ENCODE measurements around the gene CTNNA3. TPM values are rescaled to one million over a fixed set of nuclear protein-coding genes. Genes with fewer than 3 reads are reported as not detected.

The CTNNA3 gene
- total RNA-seq, 1 experiment from 2014 or later: 0.85 TPM

GRCh38 chr10:66844176-66844942 lies 851.6 kb downstream of the CTNNA3 start:
- no peak overlapping the region for H3K4me3 ChIP-seq (ENCODE audit: low read depth in 2 of 2, low read length in 2 of 2)
- no TSS peak for BruUV-seq (replicated peaks)
- POLR2A ChIA-PET: no interaction called here

GRCh38 chr10:66843396-66843795 lies 852.6 kb downstream of the CTNNA3 start:
- H3K4me1 ChIP-seq (ENCODE audit: control insufficient read depth, insufficient read depth, low read length): no peaks in the 10 kb centered on the region
- ChIA-PET CTCF (no interaction called here), POLR2A (no interaction called here)
- intact Hi-C loops (cut with micrococcal nuclease; ENCODE audit: unreplicated experiment): no loop called here
- ATAC-seq (no peak), DNase-seq (ENCODE audit: low read depth, low spot score) (no peak)
- no peak overlapping the region for H3K4me3 ChIP-seq (ENCODE audit: low read depth in 2 of 2, low read length in 2 of 2)
- H3K9me3 ChIP-seq (ENCODE audit: control insufficient read depth, insufficient read depth, low read depth, low read length): no peaks in the 10 kb centered on the region
- H3K27me3 ChIP-seq (ENCODE audit: control insufficient read depth, insufficient read depth, low read length): no peaks in the 10 kb centered on the region
- TF ChIP-seq REST (IDR thresholded peaks at IDR 0.05; ENCODE audit: insufficient read depth in 1 of 2, low read depth in 2 of 2, low read length in 1 of 2): no peak
- TF ChIP-seq CTCF (IDR thresholded peaks at IDR 0.05): no peak
- TF ChIP-seq POLR2AphosphoS5 (IDR thresholded peaks at IDR 0.05; ENCODE audit: low read depth, low read length): no peak
- no peak for TF ChIP-seq SIN3A (IDR thresholded peaks at IDR 0.05; ENCODE audit: borderline replicate concordance, insufficient read depth, low read depth, low read length)
- TF ChIP-seq TCF7L2 (IDR thresholded peaks at IDR 0.05; ENCODE audit: low read depth, low read length): no peak
- BruUV-seq (replicated peaks): no TSS peak
- H3K27ac ChIP-seq (ENCODE audit: low read length): no peak overlapping the region
- H3K36me3 ChIP-seq (ENCODE audit: control insufficient read depth, insufficient read depth, low read length): no peaks in the 10 kb centered on the region
- in situ Hi-C loops (cut with HindIII; ENCODE audit: low pct_unique_long_range_greater_than_20kb, low sequenced_read_pairs): no loop called here

More at GRCh38 chr10:66844176-66844942, 851.6 kb downstream of the CTNNA3 start:
- intact Hi-C loops (cut with micrococcal nuclease; ENCODE audit: unreplicated experiment): no loop called here
- Histone ChIP-seq H3K4me1 (ENCODE audit: control insufficient read depth, insufficient read depth, low read length) (no peaks in the 10 kb centered on the region), H3K27ac (ENCODE audit: low read length) (no peak overlapping the region), H3K36me3 (ENCODE audit: control insufficient read depth, insufficient read depth, low read length) (no peaks in the 10 kb centered on the region), H3K9me3 (ENCODE audit: control insufficient read depth, insufficient read depth, low read depth, low read length) (no peaks in the 10 kb centered on the region), H3K27me3 (ENCODE audit: control insufficient read depth, insufficient read depth, low read length) (no peaks in the 10 kb centered on the region)
- TF ChIP-seq SIN3A (IDR thresholded peaks at IDR 0.05; ENCODE audit: borderline replicate concordance, insufficient read depth, low read depth, low read length) (no peak), CTCF (IDR thresholded peaks at IDR 0.05) (no peak), REST (IDR thresholded peaks at IDR 0.05; ENCODE audit: insufficient read depth in 1 of 2, low read depth in 2 of 2, low read length in 1 of 2) (no peak), TCF7L2 (IDR thresholded peaks at IDR 0.05; ENCODE audit: low read depth, low read length) (no peak), POLR2AphosphoS5 (IDR thresholded peaks at IDR 0.05; ENCODE audit: low read depth, low read length) (no peak)
- CTCF ChIA-PET: no interaction called here
- no peak for DNase-seq (ENCODE audit: low read depth, low spot score)
- no peak for ATAC-seq
- in situ Hi-C loops (cut with HindIII; ENCODE audit: low pct_unique_long_range_greater_than_20kb, low sequenced_read_pairs): no loop called here
